GM19452 (cell line): ENCODE results near the gene PCDHAC1.
"Not testable (repeated sequence)": the region's sequence is repeated elsewhere in the genome, so short reads cannot be mapped to it uniquely, and the experiment has no call there.

Experiments used
- ATAC-seq: cut with Tn5 transposase; IDR thresholded peaks from one replicate; pipeline ENCODE4 v1.9.1; 2021; ENCODE audit not compliant: unreplicated experiment

Gene PCDHAC1

DNA sequence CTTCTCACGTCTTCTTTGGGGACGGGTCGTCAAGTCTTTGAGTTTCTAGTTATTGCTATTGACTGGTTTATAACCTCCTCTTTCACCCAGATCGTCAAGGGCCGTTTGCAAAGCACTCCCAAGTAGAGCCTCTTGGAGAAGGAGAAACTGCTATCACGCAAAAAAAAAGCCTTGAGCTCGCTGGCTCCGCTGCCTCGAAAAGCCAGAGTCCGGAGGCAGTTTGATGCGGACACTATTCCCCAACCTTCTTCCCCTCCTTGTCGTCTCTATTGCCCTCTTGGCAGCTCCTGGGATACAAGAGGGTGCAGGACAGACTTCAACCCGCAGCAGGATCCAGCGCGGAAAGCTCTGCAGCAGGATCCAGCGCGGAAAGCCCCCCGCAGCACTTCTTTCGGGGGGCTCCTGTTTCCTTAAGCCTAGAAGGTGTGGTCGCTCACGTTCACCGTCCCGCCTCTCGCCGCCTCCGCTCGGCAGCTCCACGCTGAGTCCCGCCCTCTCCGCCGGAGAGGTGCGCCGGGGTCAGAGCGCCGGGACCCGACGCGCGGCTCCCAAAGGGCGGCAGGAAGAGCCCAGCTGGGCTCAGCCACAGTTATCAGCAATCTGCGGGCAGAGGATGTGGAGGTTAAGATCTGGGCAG lies at the start of gene PCDHAC1:
Gene PCDHAC1, plus strand, starts transcription at position 494 of the 637 bp plus-strand sequence. CDS start 594 bp downstream, outside the sequence.
- no peak for ATAC-seq

DNA sequence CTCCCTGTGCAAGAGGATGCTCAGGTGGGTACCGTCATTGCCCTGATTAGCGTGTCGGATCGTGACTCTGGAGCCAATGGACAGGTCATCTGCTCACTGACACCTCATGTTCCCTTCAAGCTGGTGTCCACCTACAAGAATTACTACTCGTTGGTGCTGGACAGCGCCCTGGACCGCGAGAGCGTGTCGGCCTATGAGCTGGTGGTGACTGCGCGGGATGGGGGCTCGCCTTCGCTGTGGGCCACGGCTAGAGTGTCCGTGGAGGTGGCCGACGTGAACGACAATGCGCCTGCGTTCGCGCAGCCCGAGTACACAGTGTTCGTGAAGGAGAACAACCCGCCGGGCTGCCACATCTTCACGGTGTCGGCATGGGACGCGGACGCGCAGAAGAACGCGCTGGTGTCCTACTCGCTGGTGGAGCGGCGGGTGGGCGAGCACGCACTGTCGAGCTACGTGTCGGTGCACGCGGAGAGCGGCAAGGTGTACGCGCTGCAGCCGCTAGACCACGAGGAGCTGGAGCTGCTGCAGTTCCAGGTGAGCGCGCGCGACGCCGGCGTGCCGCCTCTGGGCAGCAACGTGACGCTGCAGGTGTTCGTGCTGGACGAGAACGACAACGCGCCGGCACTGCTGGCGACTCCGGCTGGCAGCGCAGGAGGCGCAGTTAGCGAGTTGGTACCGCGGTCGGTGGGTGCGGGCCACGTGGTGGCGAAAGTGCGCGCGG lies 49.4 kb upstream of the PCDHAC1 start:
- not testable (repeated sequence) for ATAC-seq

DNA sequence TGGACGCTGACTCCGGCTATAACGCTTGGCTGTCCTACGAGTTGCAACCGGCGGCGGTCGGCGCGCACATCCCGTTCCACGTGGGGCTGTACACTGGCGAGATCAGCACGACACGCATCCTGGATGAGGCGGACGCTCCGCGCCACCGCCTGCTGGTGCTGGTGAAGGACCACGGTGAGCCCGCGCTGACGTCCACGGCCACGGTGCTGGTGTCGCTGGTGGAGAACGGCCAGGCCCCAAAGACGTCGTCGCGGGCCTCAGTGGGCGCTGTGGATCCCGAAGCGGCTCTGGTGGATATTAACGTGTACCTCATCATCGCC lies 48.9 kb upstream of the PCDHAC1 start:
- ATAC-seq = no peak

DNA sequence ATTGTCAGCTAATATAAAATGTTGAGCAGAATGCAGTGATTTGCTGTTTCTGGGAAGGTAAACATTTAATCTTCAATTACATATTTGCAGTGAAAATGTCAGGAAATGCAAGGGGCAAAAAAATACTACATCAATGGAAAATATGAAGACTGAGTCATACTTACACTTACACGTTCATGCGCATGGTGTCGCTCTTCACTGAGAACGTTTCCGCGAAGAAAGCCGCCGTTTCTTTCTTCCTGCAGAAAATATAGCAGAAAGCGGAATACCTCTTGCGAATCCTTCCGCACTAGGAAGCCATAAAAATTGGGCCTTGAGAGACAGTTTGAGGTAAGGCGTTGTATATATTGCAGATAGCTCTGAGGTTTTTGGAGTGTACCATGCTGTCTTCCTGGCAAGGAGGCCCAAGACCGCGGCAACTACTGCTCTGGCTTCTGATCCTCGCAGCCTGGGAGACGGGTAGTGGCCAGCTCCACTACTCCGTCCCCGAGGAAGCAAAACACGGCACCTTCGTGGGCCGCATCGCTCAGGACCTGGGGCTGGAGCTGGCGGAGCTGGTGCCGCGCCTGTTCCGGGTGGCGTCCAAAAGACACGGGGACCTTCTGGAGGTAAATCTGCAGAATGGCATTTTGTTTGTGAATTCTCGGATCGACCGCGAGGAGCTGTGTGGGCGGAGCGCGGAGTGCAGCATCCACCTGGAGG lies 44.1 kb upstream of the PCDHAC1 start, which contains the start of gene PCDHA13:
Gene PCDHA13, plus strand, starts transcription at position 236 of the 702 bp plus-strand sequence. Its CDS starts 145 bp downstream, at position 381.
- no peak for ATAC-seq

DNA sequence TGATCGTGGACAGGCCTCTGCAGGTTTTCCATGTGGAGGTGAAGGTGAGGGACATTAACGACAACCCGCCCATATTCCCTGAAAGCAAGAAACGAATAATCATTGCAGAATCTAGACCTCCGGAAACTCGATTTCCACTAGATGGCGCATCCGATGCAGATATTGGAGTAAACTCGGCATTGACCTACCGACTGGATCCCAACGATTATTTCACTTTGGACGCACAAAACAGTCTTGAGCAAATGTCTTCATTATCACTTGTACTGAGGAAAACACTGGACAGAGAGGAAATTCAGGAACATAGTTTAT lies 43.6 kb upstream of the PCDHAC1 start:
- ATAC-seq = no peak

GRCh38 chr5:140883373-140883772 lies 42.7 kb upstream of the PCDHAC1 start:
- ATAC-seq = no peak

GRCh38 chr5:140883927-140884697 lies 42.0 kb upstream of the PCDHAC1 start:
- ATAC-seq = no peak

GRCh38 chr5:140916325-140916724 lies 9.8 kb upstream of the PCDHAC1 start:
- ATAC-seq = no peak

DNA sequence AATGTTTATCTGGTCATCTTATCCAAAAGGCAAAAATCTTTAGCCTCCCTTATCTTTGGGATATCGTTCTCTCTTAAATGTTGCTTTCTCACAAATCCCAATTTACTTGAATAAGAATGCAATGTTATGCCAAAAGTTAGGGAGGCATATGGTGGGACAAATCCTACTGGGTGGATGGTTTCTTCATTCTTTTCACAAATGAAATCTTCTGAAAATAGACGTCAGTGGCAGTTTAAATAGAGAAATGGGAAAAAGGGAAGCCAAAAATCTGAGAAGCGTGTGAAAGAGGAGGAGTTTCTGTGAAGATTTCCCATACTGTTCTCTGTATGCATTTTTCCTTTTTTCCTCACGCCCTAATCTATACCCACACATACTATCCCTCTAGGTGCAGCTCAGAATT lies 2.5 kb upstream of the PCDHAC1 start:
- no peak for ATAC-seq

GRCh38 chr5:140926443-140927227 lies 536 bp downstream of the PCDHAC1 start:
- ATAC-seq = no peak

- ATAC-seq = no peak
These were observed 1.1 kb downstream of the PCDHAC1 start for GRCh38 chr5:140927228-140927573.

DNA sequence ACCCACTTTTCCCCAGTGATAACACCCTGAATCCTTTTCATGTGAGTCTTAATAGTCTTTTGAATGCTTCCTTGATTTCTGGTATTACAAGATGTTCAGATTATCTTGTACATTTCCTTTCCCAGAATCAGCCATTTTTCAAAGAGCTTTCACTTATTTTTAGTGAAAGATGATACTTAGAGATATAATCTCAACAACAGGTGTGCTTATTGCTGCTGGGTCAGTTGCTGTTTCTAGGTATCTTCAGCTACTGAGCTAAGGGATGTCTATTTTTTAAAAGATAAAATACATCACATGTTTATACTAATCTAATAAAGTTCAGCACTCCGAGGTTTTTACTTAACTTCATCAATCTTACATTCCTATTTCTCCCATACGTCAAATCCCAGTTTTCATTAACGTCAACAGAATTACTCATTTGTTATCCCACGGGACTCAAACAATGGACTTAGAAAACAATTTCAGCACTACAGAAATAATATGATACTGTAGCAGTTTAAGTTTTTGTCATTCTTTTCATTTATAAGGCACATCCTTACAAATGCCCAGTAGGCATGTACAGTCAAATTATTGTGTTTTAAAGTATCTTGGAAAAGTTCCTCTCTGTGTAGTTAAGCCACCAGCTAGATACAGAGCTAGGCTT lies 9.0 kb downstream of the PCDHAC1 start:
- no peak for ATAC-seq

GRCh38 chr5:140946578-140946977 lies 20.5 kb downstream of the PCDHAC1 start:
- ATAC-seq = no peak

DNA sequence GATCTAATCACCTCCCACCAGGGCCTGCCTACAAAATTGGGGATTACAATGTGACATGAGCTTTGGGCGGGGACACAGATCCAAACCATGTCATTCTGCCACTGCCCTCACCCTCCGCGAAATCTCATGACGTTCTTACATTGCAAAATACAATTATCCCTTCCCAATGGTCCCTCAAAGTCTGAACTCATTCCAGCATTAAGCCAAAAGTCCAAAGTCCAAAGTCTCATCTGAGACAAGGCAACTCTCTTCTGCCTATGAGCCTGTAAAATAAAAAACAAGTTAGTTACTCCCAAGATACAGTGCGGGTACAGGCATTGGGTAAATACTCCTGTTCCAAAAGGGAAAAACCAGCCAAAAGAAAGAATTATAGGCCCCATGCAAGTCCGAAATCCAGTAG lies 25.5 kb downstream of the PCDHAC1 start:
- no peak for ATAC-seq

- no peak for ATAC-seq
These were observed 27.1 kb downstream of the PCDHAC1 start for GRCh38 chr5:140953234-140953633.

DNA sequence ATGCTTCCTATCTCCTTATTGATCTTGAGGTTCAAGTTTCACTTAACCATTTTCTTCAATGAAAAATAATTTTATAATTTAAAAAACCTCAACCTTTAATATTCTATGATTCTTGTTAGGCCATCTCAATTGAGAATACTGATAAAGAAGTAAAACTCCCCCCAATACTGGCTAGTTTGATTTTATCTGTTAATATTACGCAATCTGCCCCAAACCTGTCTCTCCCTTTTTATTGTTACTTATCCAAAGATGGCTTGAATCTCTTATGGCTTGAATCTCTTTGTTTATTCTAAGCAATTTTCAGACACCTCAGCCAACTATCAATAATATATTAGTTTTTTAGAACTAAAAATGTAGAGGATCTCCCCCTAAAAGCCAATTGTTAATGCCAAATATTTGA lies 36.1 kb downstream of the PCDHAC1 start:
- no peak for ATAC-seq

- no peak for ATAC-seq
These were observed 38.3 kb downstream of the PCDHAC1 start for GRCh38 chr5:140964356-140964755.

DNA sequence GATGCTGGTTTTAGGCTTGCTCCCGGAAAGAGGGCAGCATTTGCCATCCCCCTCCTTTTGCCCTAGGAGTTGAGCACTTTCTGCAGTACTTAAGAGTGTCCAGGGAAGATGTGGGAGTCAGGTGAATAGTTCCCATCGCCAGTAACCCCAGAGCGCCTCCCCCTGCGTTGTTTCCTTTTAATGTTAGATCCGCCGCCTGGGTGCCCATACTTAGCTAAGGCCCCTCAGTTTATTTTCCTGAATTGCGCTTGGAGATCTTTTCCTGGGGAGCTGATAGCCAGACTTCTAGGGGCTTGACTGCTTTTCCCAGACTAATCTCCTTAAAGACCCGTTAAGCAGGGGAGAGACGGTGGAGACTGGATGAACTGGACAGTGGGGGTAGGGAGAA lies 39.8 kb downstream of the PCDHAC1 start:
- ATAC-seq = no peak

- ATAC-seq = no peak
These were observed 40.5 kb downstream of the PCDHAC1 start, which contains the start of gene PCDHAC2 for GRCh38 chr5:140966293-140967225. Gene PCDHAC2, plus strand, starts transcription at chr5:140966476. Its CDS starts 291 bp downstream, at chr5:140966767.
